Aorta (tissue), 5 donors: Measurements from ENCODE around the gene GALNTL6. TPM values are rescaled to one million over a fixed set of nuclear protein-coding genes. Genes with fewer than 3 reads are reported as not detected.

Source experiments
- ATAC-seq: fragments of 200-7000 bp; cut with Tn5 transposase; one replicate; pipeline ENCODE4 v1.9.1; 2022; ENCODE audit warnings: moderate library complexity; ENCODE audit not compliant: low FRiP score
- DNase-seq, 2 donors: peaks; one replicate each; pipeline ENCODE4 v3.0.0-alpha.2; 2020
- H3K27ac ChIP-seq, 2 donors: one replicate each; pipeline ENCODE4 v1.5.1; 2013; ENCODE audit warnings: low read length in 2 of 2, mild to moderate bottlenecking in 2 of 2, moderate library complexity in 2 of 2, control low read depth in 1 of 2, inconsistent platforms in 1 of 2, low read depth in 1 of 2
- H3K27me3 ChIP-seq, 2 donors: one replicate each; pipeline ENCODE4 v1.6.1; 2013; ENCODE audit warnings: control low read depth in 1 of 2, low read length in 1 of 2, mild to moderate bottlenecking in 1 of 2, moderate library complexity in 1 of 2; ENCODE audit not compliant: insufficient read depth in 2 of 2, control insufficient read depth in 1 of 2
- H3K36me3 ChIP-seq, 2 donors: one replicate each; pipeline ENCODE4 v1.6.1; 2013; ENCODE audit warnings: control low read depth in 1 of 2, low read length in 1 of 2, mild to moderate bottlenecking in 1 of 2; ENCODE audit not compliant: insufficient read depth in 2 of 2, control insufficient read depth in 1 of 2
- H3K4me1 ChIP-seq, 2 donors: one replicate each; pipeline ENCODE4 v1.6.1; 2013; ENCODE audit warnings: low read length in 2 of 2, control low read depth in 1 of 2, mild to moderate bottlenecking in 1 of 2, moderate library complexity in 1 of 2; ENCODE audit not compliant: insufficient read depth in 2 of 2, control insufficient read depth in 1 of 2
- H3K4me3 ChIP-seq, 2 donors: one replicate each; pipeline ENCODE4 v1.5.1; 2013; ENCODE audit warnings: low read length in 2 of 2, control low read depth in 1 of 2, mild to moderate bottlenecking in 1 of 2
- H3K9me3 ChIP-seq: one replicate; pipeline ENCODE4 v1.6.1; 2013; ENCODE audit warnings: mild to moderate bottlenecking, low read length; ENCODE audit not compliant: control insufficient read depth
- WGBS, 2 donors: extraction: QIAGEN DNeasy Blood & Tissue Kit; methylation state at CpG; one replicate each; pipeline ENCODE4 v1.1.7; 2013; 5-methylcytosine and 5-hydroxymethylcytosine counted together
- intact Hi-C, 2 donors: fragments of 100-400 bp; cut with DNase I; formaldehyde crosslinking; loops; one replicate each; pipeline versions ENCODE4 v1.14.2 to v1.15.0; 2022
- polyA plus RNA-seq, 2 donors: library from polyadenylated mRNA; stranded (reverse); fragments of 200-250 nt; gene quantifications; one replicate each; pipeline ENCODE4 v1.2.3, GENCODE V29; 2013
- total RNA-seq, 2 donors: library from RNA; stranded (reverse); fragmentation: NEBNext Ultra II Directional; extraction: Animal tissue kit (Norgen Biotek cat#: 25700); gene quantifications; one replicate each; pipeline ENCODE4 v1.2.1, GENCODE V29; 2021
- donor health status: healthy with polysubstance abuse.
- donor health status: Bipolar disorder and iron deficiency.
- donor health status: DM: no; HTN: no; CAD: no.
- donor health status: DM: no; HTN: no; CAD: no.
- donor health status: DM: yes; HTN: yes; CAD: no.

GALNTL6 gene
- total and polyA plus RNA-seq, 4 donors: 0.39 to 1.6 (median 0.46) TPM; not detected in 1

- H3K36me3 ChIP-seq: no peaks in the 10 kb centered on the region
- H3K9me3 ChIP-seq: no peaks in the 10 kb centered on the region
- H3K27ac ChIP-seq: no peak overlapping the region
- no peaks in the 10 kb centered on the region for H3K4me1 ChIP-seq
- no peaks in the 10 kb centered on the region for H3K27me3 ChIP-seq
- ATAC-seq (no peak), DNase-seq (no peak)
- 52 to 62% methylated on average over 4 of the region's 4 CpGs for WGBS, 2 donors
- intact Hi-C loops: no loop called here
- H3K4me3 ChIP-seq: no peak overlapping the region
Observed at GRCh38 chr4:173061160-173061559, 1248.0 kb downstream of the GALNTL6 start.

DNA sequence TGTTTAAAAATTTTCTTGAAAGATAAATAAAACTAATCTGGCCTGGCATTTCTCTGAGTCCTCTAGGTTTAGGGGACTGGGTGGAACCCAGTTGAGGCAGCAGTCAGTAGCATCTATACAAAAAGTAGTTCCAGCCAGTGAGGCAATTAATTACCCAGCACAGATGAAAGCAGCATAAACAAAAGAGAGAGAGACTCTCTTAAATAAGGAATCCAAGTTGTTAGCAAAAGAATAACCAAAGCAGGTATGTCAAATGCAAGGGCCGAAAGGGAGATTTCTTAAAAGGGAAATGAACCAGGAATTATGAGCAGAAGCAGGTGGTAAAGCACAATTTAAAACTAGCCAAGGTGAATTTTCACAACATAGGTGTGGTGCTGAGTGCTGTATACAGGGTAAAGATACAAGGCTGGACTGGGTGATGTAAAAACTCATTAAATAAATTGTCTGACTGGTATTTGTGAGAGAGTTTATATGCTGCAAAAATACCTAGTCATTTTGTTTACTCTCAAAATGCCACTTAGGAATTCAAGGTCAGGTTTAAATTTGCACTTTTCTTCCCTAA lies 1260.8 kb downstream of the GALNTL6 start:
- no peak overlapping the region for H3K4me3 ChIP-seq
- intact Hi-C loops: no loop called here
- no peak overlapping the region for H3K27ac ChIP-seq
- no peaks in the 10 kb centered on the region for H3K36me3 ChIP-seq
- WGBS, 2 donors: 54 to 55% methylated on average over 1 of the region's 1 CpG
- no peak for DNase-seq
- no peaks in the 10 kb centered on the region for H3K27me3 ChIP-seq
- H3K9me3 ChIP-seq: no peaks in the 10 kb centered on the region
- no peaks in the 10 kb centered on the region for H3K4me1 ChIP-seq
- no peak for ATAC-seq

DNA sequence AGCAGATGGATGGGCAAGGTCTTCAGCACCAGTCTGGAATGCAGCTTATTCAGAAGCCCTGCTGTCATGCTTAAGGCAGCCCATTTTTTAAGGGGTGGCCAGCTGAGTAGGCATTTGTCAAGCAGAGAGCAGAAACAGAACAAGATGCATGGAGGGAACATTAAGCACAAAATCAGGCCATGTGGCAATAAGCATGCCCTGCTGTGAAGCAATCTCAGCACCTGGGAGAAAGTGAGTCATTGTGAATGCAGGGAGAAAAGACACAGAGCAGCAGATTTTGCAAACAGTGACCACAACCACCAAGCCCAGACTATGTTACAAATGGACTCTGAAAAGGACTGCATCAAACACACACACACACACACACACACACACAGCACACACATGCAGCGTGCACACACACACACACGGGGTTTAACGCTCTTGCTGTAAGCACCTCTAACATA lies 1261.3 kb downstream of the GALNTL6 start:
- no peak for DNase-seq

GRCh38 chr4:173076903-173077634 lies 1263.9 kb downstream of the GALNTL6 start:
- 79 to 81% methylated on average over 3 of the region's 3 CpGs for WGBS, 2 donors
- intact Hi-C loops: no loop called here
- H3K4me3 ChIP-seq: no peak overlapping the region
- no peaks in the 10 kb centered on the region for H3K36me3 ChIP-seq
- H3K27ac ChIP-seq: no peak overlapping the region
- no peaks in the 10 kb centered on the region for H3K4me1 ChIP-seq
- ATAC-seq (no peak), DNase-seq (no peak)
- no peaks in the 10 kb centered on the region for H3K9me3 ChIP-seq
- H3K27me3 ChIP-seq: no peaks in the 10 kb centered on the region

More for the DNA sequence above, 1261.3 kb downstream of the GALNTL6 start:
- WGBS, 2 donors: 53 to 68% methylated on average over 3 of the region's 3 CpGs
- ATAC-seq: no peak
- Histone ChIP-seq H3K27me3 (no peaks in the 10 kb centered on the region), H3K9me3 (no peaks in the 10 kb centered on the region), H3K27ac (no peak overlapping the region), H3K4me1 (no peaks in the 10 kb centered on the region), H3K4me3 (no peak overlapping the region), H3K36me3 (no peaks in the 10 kb centered on the region)
- intact Hi-C loops: no loop called here

- DNase-seq (no peak), ATAC-seq (no peak)
- Histone ChIP-seq H3K27me3 (peaks cover 0 to 2% of the 10 kb centered on the region in 2 donors), H3K36me3 (no peaks in the 10 kb centered on the region), H3K4me3 (no peak overlapping the region), H3K9me3 (peaks cover 7% of the 10 kb centered on the region), H3K4me1 (no peaks in the 10 kb centered on the region), H3K27ac (no peak overlapping the region)
- intact Hi-C loops: no loop called here
Observed at GRCh38 chr4:173088144-173088543, 1274.9 kb downstream of the GALNTL6 start.
